HG03139 (cell line): ENCODE measurements around the gene DPY30.

Experiments used
- ATAC-seq: cut with Tn5 transposase; IDR thresholded peaks from one replicate; pipeline ENCODE4 v1.9.1; 2021; ENCODE audit not compliant: unreplicated experiment

Gene DPY30

DNA sequence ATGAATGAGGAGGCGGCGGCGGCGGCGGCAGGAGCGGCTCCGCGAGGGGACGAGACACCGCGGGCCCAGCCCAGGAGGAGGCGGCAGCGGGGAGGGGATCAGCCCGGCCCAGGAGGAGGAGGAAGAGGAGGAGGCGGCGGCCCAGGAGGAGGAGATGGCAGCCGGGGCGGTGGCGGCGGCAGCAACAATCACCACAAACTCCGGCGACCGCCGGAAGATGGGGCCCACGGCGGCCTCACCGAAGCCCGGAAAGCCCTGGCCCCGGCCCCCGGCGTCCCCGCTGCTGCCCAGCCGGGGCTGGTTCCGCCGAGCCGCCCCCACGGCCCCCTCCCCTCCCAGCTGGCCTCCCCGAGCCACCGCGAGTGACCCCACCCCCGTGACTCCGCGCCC, 29.3 kb downstream of the DPY30 start:
- peak; percentile 41 for ATAC-seq

DNA sequence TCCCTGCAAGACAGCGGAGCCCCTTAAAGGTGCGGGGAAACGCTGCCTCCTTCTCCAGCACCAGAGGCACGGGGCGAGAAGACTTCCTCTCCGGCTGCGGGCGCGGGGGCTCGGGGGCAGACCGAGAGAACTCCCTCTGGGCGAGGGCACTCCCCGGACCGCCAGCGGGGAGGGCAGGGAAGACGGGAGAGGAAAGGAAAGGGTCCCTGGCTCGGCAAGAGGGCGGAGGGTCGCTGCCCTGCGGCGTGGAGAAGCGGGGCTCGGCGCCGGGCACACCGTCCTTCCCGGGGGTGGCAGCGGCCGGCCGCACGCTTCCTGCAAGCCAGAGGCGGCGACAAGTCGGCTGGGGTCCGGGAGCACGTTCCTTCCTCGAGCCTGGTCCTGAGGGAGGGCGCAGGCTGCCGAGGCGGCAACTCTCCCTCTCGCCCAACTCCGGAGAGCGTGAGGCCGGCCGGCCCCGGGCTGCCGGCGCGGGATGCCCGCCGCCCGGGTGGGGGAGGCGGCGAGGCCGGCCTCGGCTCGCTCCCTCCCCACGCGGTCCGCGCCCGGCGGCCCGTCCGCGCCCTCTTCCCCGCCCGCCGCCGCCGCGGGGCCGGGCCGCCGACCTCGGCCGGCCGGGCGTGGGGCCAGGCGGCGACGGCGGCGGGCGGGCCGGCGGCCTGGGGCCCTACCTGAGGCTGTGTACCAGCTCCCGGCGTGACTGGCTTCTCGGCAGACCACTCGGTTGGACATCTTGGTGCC, 29.9 kb downstream of the DPY30 start:
- peak; percentile 16 for ATAC-seq

DNA sequence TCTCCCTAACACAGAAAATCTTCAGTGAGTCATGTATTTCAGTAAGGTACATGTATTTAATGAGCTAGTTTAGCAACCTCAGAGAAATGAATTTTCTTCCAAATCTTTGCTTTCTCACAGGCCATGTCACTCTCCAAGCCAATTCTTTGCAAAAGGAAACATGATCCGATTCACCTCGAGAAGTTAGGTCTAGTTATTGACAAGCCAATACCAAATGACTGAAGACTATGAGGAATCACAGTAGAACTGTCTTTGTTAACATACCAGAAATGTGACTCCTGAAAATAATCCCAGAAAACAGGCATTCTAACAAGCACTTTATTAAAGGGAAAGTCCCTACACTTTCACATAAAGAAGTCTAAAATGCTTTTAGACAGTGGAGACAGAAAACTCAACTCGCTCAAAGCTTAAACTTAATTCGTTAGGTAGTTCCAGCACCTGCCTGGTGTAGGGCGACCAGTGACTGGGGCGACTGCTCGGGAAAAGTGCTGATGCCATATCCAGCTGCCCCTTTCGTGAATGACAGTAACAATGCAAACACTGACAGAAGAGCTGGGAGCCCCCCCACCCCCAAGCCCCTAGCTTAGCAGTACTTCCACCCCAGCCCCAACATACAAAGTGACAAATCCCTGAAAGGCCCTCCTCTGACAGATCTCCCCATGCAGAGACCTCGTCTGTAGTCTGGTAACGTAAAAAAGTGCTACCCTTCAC, 30.6 kb downstream of the DPY30 start:
- ATAC-seq: no peak

DNA sequence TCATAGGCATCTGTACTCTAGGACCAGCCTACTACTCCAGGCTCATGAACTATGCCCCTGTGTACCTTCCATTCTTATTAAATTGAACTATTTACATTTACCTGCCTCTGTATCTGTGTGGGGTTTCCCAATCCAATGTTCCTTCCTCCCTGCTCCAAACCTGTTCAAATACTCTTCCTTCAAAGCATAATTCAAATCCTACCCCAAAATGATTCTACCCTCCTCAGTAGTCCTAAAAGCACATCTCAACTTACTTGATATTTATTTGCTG, 32.5 kb downstream of the DPY30 start:
- ATAC-seq: no peak

DNA sequence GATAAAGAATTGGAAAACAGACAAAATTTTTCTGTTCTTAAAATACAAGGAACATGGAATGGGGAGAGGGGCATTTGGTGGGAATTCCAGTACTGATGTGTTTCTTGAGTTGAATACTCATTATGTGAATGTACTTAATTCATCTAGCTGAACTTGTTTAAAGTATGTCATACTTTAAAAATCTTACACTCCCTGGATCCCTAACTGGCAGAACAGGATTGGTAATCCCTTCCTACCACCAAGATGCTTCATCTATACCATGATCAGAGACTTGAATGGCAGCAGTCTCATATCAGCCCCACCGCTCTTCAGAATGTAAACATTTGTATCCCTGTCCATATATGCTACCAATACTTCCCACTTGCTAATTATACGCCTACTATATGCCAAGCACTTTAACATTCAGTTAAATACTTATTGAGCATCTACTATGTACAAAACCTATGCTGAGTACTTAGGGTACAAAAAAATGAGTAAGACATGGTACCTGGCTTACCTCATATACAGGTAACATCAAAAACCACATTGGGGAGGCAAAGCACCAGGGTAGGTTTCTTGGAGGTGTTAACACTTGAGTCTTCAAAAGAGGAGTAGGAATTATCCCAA, 34.1 kb downstream of the DPY30 start:
- no peak for ATAC-seq

DNA sequence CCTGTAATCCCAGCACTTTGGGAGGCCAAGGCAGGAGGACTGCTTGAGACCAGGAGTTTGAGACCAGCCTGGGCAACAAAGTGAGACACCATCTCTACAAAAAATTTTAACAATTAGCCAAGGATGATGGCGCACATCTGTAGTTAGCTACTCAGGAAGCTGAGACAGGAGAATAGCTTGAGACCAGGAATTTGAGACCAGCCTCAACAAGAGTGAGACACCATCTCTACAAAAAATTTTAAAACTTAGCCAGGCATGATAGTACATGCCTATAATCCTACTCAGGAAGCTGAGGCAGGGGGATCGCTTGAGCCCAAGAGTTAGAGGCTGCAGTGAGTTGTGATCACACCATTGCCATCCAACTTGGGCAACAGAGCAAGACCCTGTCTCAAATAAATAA, 35.8 kb downstream of the DPY30 start:
- no peak for ATAC-seq

DNA sequence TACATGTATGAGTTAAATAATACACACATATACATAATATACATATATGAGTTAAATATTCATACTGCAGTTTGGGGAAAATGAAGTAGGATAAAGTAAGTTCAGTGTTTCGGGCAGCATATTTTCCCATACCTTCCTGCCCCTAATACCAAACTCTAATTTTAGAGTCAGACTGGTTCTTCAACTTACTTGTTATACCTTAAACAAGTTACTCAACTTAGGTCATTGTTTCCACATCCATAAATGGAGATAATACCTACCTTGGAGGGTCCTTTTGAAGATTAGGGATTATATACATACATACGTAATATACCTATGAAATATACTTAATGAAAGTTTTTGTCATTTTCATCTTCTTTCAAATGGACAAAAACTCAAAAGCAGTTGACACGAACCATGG, 37.2 kb downstream of the DPY30 start:
- ATAC-seq: no peak

DNA sequence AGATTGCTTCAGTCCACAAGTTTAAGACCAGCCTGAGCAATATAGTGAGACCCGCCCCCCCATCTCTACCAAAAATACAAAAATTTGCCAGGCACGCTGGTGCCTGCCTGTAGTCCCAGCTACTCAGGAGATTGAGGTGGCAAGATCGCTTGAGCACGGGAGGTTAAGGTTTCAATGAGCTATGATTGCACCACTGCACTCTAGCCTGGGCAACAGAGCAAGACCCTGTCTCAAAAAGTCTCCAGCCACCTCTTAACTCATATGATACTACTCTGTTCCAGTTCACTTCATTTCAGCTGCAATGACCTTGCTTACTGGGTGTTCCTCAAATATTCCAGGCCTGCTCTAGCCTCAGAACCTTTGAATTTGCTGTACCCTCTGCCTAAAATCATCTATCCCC, 40.2 kb downstream of the DPY30 start:
- ATAC-seq: no peak

DNA sequence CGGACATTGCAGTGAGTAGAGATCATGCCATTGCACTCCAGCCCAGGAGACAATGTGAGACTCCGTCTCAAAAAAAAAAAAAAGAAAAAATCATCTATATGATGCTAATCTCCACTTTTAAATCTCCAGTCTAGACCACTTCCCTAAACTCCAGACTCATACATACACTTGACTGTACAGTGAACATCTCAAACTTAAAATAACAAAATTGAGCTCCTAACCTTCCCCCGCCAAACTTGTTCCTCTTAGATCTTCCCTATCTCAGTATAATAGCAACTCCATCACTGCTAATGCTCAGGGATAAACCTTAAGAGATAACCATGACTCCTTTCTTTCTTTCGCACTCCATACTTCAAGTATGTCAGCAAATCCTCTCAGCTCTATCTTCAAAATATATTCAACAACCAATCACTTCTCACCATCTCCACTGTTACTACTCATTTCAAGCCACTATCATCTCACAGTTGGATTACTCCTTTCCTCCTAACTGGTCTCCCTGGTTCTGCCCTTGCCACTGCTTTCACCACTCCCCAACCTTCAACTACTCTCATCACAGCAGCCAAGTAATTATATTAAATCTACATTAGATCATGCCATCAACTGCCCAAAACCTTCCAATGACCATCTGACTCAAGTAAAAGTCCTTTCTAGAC, 40.7 kb downstream of the DPY30 start:
- no peak for ATAC-seq

DNA sequence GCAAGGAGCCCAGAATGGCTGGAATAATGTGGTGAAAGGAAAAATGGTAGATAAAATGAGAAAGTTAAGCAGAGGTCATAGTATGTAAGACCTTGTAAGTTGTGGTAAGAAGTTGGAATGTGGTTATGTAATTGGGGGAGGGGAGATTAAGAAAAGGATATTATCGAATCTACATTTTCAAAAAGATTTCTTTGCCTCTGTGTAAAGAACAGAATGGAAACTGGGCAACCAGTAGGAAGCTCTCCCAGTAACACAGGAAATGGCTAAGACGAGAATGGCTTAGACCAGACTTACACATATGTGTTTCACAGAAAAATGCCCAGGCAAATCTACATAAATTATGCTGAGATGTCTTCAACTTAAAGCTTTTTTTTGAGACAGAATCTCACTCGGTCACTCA, 42.0 kb downstream of the DPY30 start:
- ATAC-seq: no peak

DNA sequence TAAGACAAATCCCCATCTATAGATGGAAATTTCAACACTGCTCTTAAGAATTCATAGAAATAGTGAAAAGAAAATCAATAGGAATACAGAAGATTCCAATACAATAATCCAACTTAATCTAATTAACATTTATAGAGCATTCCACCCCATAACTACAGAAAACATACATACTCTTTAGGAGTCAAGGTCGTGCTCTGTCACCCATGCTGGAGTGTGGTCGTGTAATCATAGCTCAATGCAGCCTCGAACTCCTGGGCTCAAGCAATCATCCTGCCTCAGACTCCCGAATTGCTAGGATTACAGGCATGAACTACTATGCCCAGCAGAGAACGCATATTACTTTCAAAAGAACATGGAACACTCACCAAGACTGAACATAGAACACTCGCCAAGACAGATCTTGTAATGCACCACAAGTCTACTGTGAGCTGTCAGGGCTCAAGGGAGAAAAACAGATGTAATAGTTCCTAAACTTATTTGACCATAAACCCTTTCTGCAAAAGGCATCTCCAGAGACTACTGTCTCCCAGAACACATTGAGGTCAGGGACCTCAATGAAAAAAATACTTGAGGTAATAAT, 42.9 kb downstream of the DPY30 start:
- ATAC-seq: no peak

DNA sequence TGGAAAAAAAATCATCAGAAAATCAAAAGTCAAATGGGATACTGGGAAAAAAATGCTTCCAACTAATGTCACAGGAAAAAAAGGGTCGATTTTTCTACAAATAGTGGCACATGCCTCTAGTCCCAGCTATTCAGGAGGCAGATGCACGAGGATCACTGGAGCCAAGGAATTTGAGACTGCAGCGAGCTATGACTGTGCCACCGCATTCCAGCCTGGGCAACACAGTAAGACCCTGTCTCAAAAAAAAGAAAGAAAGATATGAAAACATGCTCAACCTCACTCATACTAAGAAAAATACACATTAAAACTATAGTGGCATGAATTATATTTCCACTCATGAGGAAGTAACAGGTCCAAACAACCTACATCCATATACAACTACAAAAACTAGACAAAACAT, 46.7 kb downstream of the DPY30 start:
- no peak for ATAC-seq

DNA sequence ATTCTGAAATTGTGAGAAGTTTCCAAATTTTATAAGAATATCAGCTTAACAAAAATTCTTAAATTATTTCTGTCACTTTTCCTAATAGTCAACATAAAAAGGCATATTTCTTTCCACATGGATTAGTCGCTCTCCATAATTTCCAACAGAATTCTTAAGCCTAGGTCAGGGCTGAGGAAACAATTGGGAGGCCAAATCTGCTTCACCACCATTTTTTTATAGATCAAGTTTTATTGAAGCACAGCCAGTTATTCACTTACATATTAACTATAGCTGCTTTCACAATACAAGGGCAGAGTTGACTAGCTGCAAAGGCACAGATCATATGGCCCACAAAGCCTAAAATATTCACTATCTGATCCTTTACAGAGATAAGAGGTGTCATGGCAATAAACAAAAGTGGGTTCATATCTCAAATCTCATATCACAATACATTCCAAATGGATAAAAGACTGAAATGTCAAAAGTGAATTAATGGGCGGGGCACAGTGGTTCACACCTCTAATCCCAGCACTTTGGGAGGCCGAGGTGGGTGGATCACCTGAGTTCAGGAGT, 47.5 kb downstream of the DPY30 start:
- ATAC-seq: no peak

DNA sequence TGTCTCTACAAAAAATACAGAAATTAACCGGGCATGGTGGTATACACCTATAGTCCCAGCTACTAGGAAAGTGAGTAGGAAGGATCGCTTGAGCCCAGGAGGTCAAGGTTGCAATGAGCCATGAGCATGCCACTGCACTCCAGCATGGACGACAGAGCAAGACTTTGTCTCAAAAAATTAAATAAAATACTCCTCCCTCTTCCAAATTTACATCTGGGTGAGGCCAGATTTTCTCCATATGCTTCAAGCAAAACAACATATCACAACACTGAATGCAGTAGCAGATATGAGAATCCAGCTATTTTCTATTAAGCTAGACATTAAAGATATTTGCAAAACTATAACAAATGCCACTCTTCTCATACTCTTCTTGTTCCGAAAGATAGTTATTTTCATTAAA, 49.7 kb downstream of the DPY30 start:
- ATAC-seq: no peak

DNA sequence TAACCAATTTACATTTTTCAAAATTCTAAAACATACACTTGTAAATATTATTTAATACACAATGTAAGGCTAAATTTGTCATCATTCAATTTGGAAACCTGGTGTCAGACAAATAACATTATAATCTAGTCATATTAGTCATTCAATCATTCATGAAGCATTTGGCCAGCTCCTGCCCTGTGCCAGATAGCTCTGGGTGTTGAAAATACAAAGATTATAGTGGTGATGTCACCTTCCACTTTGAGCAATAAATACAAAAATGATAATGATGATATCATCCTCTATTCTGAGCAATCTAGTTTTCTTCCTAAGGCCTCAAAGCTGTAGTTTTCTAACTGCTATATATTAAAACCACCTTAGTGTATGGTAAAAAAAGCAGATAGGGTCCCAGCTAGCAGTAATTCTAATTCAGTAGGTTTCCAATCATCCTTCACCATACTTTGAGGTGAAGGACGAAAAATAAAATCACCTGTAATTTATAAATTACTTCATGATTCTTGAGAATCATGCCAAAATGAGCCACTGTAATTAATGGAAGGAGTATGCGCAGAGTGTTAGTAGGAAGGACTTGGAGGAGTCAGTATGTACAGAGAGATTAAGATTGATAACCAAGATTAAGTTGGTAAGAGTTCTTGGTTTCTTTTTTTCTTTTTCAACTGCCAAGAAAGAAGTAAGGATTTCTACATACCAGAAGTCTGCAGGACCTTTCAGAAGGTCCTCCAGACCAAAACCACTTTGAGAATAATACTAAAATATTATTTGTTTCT, 52.0 kb downstream of the DPY30 start:
- ATAC-seq: no peak

DNA sequence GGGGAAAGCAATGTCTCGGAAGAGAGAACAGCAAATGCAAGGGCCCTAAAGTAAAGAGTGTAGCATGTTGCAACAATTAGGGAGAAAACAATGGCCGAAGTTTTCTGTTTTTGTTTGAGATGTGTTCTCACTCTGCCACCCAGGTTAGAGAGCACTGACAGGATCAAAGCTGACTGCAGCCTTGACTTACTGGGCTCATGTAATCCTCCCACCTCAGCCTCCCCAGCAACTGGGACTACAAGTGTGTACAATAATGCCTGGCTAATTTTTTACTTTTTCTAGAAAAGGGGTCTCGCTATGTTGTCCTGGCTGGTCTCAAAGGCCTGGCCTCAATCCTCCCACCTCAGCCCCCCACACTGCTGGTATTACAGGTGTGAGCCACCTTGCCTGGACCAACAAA, 52.7 kb downstream of the DPY30 start:
- no peak for ATAC-seq

DNA sequence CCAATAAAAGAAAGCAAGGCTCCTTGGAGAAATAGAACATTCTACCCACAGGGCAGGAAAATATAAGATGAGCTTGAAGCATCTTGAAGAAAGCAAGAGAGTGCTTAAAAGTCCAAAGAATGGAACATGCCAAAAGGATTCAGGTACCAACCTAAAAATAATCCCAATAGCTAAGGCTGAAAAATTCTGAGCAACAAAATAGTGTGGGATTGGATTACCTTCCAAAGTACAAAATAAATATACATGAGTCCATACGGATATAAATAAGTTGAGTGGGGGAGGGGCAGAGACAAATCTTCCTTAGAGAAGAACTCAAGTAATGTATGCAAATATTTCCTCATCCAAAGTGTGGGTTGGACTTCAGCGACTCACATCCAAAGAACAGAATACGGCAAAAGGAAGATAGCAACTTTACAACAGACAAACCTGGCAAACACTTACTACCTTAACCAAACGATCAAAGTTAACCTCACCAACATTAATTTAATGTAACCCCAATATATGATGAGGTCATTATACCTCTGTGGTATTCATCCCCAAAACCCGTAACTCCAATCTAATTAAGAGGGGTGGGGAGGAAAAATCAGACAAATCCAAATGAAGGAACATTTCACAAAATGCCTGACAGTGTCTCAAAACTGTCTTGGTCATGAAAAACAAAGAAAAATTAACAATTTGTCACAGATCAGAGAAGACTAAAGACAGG, 55.7 kb downstream of the DPY30 start:
- ATAC-seq: no peak

DNA sequence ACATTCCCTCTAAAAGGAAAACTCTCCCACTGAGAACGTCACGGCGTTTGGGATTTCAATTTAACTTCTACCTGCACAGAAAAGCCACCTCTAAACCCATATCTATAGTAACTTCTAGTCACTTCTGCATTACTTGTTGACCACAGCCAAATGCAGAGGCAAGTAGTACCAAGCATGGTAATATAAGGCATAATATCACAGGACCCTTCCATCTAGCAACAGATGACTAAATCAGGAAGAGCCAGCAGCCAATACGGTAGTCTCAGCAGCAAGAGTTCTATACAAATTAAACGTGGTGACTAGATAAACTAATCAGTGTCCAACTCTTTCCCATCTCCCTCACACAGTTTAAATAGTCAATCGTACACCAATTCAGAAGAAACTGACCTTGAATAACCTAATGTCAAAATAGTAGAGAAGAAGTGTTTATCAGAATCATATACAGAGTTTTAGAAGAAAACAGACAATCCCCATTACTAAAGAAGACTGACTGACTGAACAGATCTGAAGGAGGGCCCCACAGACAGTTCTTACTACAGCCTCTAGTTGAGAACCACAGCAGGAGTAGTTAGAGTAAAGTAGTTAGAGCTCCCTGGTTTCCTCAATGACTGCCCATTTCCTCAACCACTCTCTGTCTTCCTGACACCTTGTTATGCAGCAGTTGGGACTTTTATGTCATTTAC, 58.8 kb downstream of the DPY30 start:
- ATAC-seq: peak; percentile 92

DNA sequence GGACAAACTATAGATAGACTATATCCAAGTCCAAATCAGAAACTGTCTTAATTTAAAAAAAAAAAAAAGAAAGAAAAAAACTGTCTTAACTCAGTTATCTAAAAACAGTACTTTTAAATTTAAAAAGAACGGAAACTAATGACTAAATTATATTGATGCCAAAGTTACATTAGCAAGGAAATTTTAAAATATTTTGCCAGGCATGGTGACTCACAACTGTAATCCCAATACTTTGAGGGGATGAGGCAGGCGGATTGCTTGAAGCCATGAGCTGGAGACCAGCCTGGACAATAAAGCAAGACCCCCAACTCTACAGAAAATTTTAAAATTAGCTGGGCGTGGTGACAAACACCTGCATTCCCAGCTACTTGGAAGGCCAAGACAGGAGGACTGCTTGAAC, 59.6 kb downstream of the DPY30 start:
- no peak for ATAC-seq

DNA sequence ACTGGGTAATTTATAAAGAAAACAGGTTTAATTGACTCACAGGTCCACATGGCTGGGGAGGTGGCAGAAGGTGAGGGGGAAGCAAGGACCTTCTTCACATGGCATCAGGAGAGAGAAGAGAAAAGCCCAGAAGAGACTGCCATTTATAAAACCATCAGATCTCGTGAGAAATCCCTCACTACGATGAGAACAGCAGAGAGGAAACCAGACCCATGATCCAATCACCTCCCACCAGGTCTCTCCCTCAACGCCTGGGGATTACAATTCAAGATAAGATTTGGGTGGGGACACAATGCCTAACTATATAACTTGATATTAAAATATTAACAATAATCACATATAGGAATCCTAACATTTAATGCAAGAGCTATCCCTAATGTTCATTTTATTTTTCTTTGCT, 60.6 kb downstream of the DPY30 start:
- ATAC-seq: no peak
